ENCODE measurements around the gene SPARCL1.

SPARCL1 gene

GRCh38 chr4:87500092-87500462 lies 29.1 kb downstream of the SPARCL1 start:
- Histone ChIP-seq H4K20me1 (ENCODE audit: low read depth, low read length) (no peaks in the 10 kb centered on the region), H3K9ac (ENCODE audit: low read length) (no peak overlapping the region), H3K4me2 (ENCODE audit: low read depth, low read length, poor library complexity, severe bottlenecking) (no peak overlapping the region), H3K79me2 (ENCODE audit: insufficient read depth, low read length) (no peaks in the 10 kb centered on the region), H2AFZ (ENCODE audit: low read depth, low read length, severe bottlenecking) (no peak overlapping the region), H3K36me3 (ENCODE audit: low read length) (no peaks in the 10 kb centered on the region), H3K4me3 (ENCODE audit: insufficient read depth, low read length, poor library complexity, severe bottlenecking) (no peak overlapping the region), H3F3A (ENCODE audit: insufficient read depth) (no peaks in the 10 kb centered on the region), H3K27ac (ENCODE audit: low read depth, low read length) (no peak overlapping the region), H3K9me3 (ENCODE audit: insufficient read depth, low read length) (no peaks in the 10 kb centered on the region), H3K9me2 (replicated peaks; ENCODE audit: insufficient read depth, low read length) (no peaks in the 10 kb centered on the region), H3K27me3 (ENCODE audit: low read length) (no peaks in the 10 kb centered on the region)
- TF ChIP-seq CTCF (IDR thresholded peaks at IDR 0.05; ENCODE audit: insufficient read depth, low read length, poor library complexity, severe bottlenecking) (no peak), EZH2phosphoT487 (conservative IDR thresholded peaks at IDR 0.05; ENCODE audit: low read length) (no peak)

GRCh38 chr4:87499403-87500091 lies 29.6 kb downstream of the SPARCL1 start:
- no peak overlapping the region for H3K9ac ChIP-seq (ENCODE audit: low read length)
- no peaks in the 10 kb centered on the region for H4K20me1 ChIP-seq (ENCODE audit: low read depth, low read length)
- no peaks in the 10 kb centered on the region for H3F3A ChIP-seq (ENCODE audit: insufficient read depth)
- H2AFZ ChIP-seq (ENCODE audit: low read depth, low read length, severe bottlenecking): no peak overlapping the region
- TF ChIP-seq CTCF (IDR thresholded peaks at IDR 0.05; ENCODE audit: insufficient read depth, low read length, poor library complexity, severe bottlenecking) (no peak), EZH2phosphoT487 (conservative IDR thresholded peaks at IDR 0.05; ENCODE audit: low read length) (no peak)
- H3K9me3 ChIP-seq (ENCODE audit: insufficient read depth, low read length): no peaks in the 10 kb centered on the region
- H3K36me3 ChIP-seq (ENCODE audit: low read length): no peaks in the 10 kb centered on the region
- H3K4me3 ChIP-seq (ENCODE audit: insufficient read depth, low read length, poor library complexity, severe bottlenecking): no peak overlapping the region
- H3K27me3 ChIP-seq (ENCODE audit: low read length): no peaks in the 10 kb centered on the region
- no peak overlapping the region for H3K27ac ChIP-seq (ENCODE audit: low read depth, low read length)
- H3K4me2 ChIP-seq (ENCODE audit: low read depth, low read length, poor library complexity, severe bottlenecking): no peak overlapping the region
- H3K9me2 ChIP-seq (replicated peaks; ENCODE audit: insufficient read depth, low read length): no peaks in the 10 kb centered on the region
- no peaks in the 10 kb centered on the region for H3K79me2 ChIP-seq (ENCODE audit: insufficient read depth, low read length)

GRCh38 chr4:87498446-87498900 lies 30.7 kb downstream of the SPARCL1 start:
- no peaks in the 10 kb centered on the region for H3K9me2 ChIP-seq (replicated peaks; ENCODE audit: insufficient read depth, low read length)
- no peak overlapping the region for H3K9ac ChIP-seq (ENCODE audit: low read length)
- no peaks in the 10 kb centered on the region for H4K20me1 ChIP-seq (ENCODE audit: low read depth, low read length)
- no peaks in the 10 kb centered on the region for H3K9me3 ChIP-seq (ENCODE audit: insufficient read depth, low read length)
- H2AFZ ChIP-seq (ENCODE audit: low read depth, low read length, severe bottlenecking): no peak overlapping the region
- no peaks in the 10 kb centered on the region for H3K79me2 ChIP-seq (ENCODE audit: insufficient read depth, low read length)
- H3K4me3 ChIP-seq (ENCODE audit: insufficient read depth, low read length, poor library complexity, severe bottlenecking): no peak overlapping the region
- no peak overlapping the region for H3K4me2 ChIP-seq (ENCODE audit: low read depth, low read length, poor library complexity, severe bottlenecking)
- no peak overlapping the region for H3K27ac ChIP-seq (ENCODE audit: low read depth, low read length)
- no peaks in the 10 kb centered on the region for H3F3A ChIP-seq (ENCODE audit: insufficient read depth)
- H3K27me3 ChIP-seq (ENCODE audit: low read length): no peaks in the 10 kb centered on the region
- TF ChIP-seq EZH2phosphoT487 (conservative IDR thresholded peaks at IDR 0.05; ENCODE audit: low read length) (no peak), CTCF (IDR thresholded peaks at IDR 0.05; ENCODE audit: insufficient read depth, low read length, poor library complexity, severe bottlenecking) (no peak)
- H3K36me3 ChIP-seq (ENCODE audit: low read length): no peaks in the 10 kb centered on the region

Measured in SU-DHL-6 (cell line).